ENCODE data around the gene ABR. TPM values are rescaled to one million over a fixed set of nuclear protein-coding genes. Genes with fewer than 3 reads are reported as not detected.
A peak's percentile ranks its signal among the peaks of the same experiment; 100 is the strongest.

Gene ABR
- total and polyA plus RNA-seq, 2 of the 8 experiments (the other 6 are each of a cell fraction or from before 2014, with no cell fraction given), result 44.8 to 47.2 TPM

- no peak overlapping the region for H4K5ac ChIP-seq (ENCODE audit: insufficient read length, low read depth, low read length)
- WGBS, 2 experiments (ENCODE audit: extremely low coverage in 1 of 2, insufficient coverage in 1 of 2, insufficient read length in 1 of 2, insufficient replicate concordance in 2 of 2, low coverage in 1 of 2, low lambda C conversion rate in 2 of 2, missing lambda C conversion rate in 1 of 2), result 84% methylated on average over 8 of the region's 8 CpGs; no CpG with 5 or more reads in 1 of the 2 experiments
- H4K91ac ChIP-seq (replicated peaks; ENCODE audit: insufficient read length, low read length), result no peak overlapping the region
- H4K8ac ChIP-seq (ENCODE audit: extremely low read depth, insufficient read depth, low read length), result 0 out of 2 replicates have a peak overlapping the region, but pooled peaks have one; percentile 17
- H4K20me1 ChIP-seq (replicated peaks in 1 of 2; ENCODE audit: control insufficient read depth in 1 of 2, insufficient read depth in 2 of 2, low read length in 2 of 2), result peaks cover 4 to 6% of the 10 kb centered on the region in 2 experiments
- FAIRE-seq, result no peak
- H2BK5ac ChIP-seq (ENCODE audit: low read depth, low read length), result no peak overlapping the region
- no peak overlapping the region for H3K14ac ChIP-seq (ENCODE audit: insufficient read length)
- H2BK12ac ChIP-seq (ENCODE audit: low read depth, low read length), result no peak overlapping the region
- ChIA-PET CTCF (ENCODE audit: partially characterized antibody) (interaction anchor here (0.9 to 3.9 kb wide), 5 partner anchors 9 to 77 kb away, joined by 3 to 20 read pairs (median 4); partner anchors contain the start of gene NXN), POLR2A (ENCODE audit: partially characterized antibody) (interaction anchor here (0.6 to 1.2 kb wide), 4 partner anchors 20 to 174 kb away, joined by 3 read pairs; no protein-coding TSS in a partner anchor)
- no peak overlapping the region for H3K4me3 ChIP-seq (ENCODE audit: extremely low read depth in 1 of 4, insufficient read depth in 2 of 4, low read depth in 3 of 4, low read length in 4 of 4)
- H3K56ac ChIP-seq (replicated peaks; ENCODE audit: insufficient read length, low read depth, low read length), result no peak overlapping the region
- no peak overlapping the region for H3K4me2 ChIP-seq (ENCODE audit: insufficient read depth in 1 of 2, low read depth in 2 of 2, low read length in 2 of 2)
- H3K23ac ChIP-seq (ENCODE audit: insufficient read length), result no peak overlapping the region
- no peaks in the 10 kb centered on the region for H3K27me3 ChIP-seq (replicated peaks in 1 of 4; ENCODE audit: control insufficient read depth in 3 of 4, extremely low read depth in 1 of 4, insufficient read depth in 3 of 4, low read length in 3 of 4)
- no peak for DNase-seq (ENCODE audit: low read depth in 1 of 2, low spot score in 2 of 2)
- H2BK120ac ChIP-seq (replicated peaks; ENCODE audit: low read depth, low read length), result no peak overlapping the region
- no peak overlapping the region for H2BK15ac ChIP-seq (ENCODE audit: low read length)
- no peaks in the 10 kb centered on the region for H3K36me3 ChIP-seq (ENCODE audit: control insufficient read depth in 2 of 4, insufficient read depth in 4 of 4, low read length in 3 of 4)
- no peak for TF ChIP-seq ATF3 (IDR thresholded peaks at IDR 0.05; ENCODE audit: insufficient read depth, low read depth, low read length)
- TF ChIP-seq EP300 (IDR thresholded peaks at IDR 0.05; ENCODE audit: borderline replicate concordance in 1 of 2, low read depth in 2 of 2, low read length in 2 of 2), result no peak
- no peak for TF ChIP-seq RBBP5 (IDR thresholded peaks at IDR 0.05; ENCODE audit: borderline replicate concordance, low read depth, low read length)
- TF ChIP-seq CHD2 (IDR thresholded peaks at IDR 0.05; ENCODE audit: low read length), result no peak
- TF ChIP-seq CBX8 (IDR thresholded peaks at IDR 0.05; ENCODE audit: borderline replicate concordance, low read depth, low read length), result no peak
- TF ChIP-seq CHD1 (IDR thresholded peaks at IDR 0.05; ENCODE audit: low read depth, low read length), result no peak
- no peak for TF ChIP-seq SIN3A (conservative IDR thresholded peaks at IDR 0.05 in 1 of 2, IDR thresholded peaks at IDR 0.05 in 1 of 2; ENCODE audit: low read depth in 1 of 2, low read length in 2 of 2)
- TF ChIP-seq POU5F1 (IDR thresholded peaks at IDR 0.05; ENCODE audit: low read depth, low read length), result no peak
- no peak for TF ChIP-seq SP2 (IDR thresholded peaks at IDR 0.05; ENCODE audit: low read length)
- no peak for TF ChIP-seq HDAC6 (IDR thresholded peaks at IDR 0.05; ENCODE audit: low read depth, low read length)
- no peaks in the 10 kb centered on the region for H3K23me2 ChIP-seq (ENCODE audit: low read depth, low read length)
- H3K79me2 ChIP-seq (ENCODE audit: control insufficient read depth in 1 of 2, insufficient read depth in 2 of 2, low read length in 2 of 2), result peaks cover 6 to 71% of the 10 kb centered on the region in 2 experiments
- H2AFZ ChIP-seq (ENCODE audit: low read length), result no peak overlapping the region
- no peak overlapping the region for H2AK5ac ChIP-seq (ENCODE audit: low read depth, low read length)
- no peak overlapping the region for H3K4ac ChIP-seq (replicated peaks; ENCODE audit: insufficient read length, low read depth, low read length)
- no peak overlapping the region for H3K27ac ChIP-seq (ENCODE audit: low read depth, low read length)
- no peak overlapping the region for H2BK20ac ChIP-seq (ENCODE audit: low read length)
- H3K9me3 ChIP-seq (ENCODE audit: insufficient read depth in 2 of 2, low read depth in 1 of 2, low read length in 1 of 2), result no peaks in the 10 kb centered on the region; a peak in 1 of 4 replicates
- peaks cover 14% of the 10 kb centered on the region for H3K79me1 ChIP-seq (ENCODE audit: low read depth, low read length)
- H3K9ac ChIP-seq (replicated peaks in 1 of 4; ENCODE audit: extremely low read depth in 1 of 4, low read depth in 3 of 4, low read length in 3 of 4), result no peak overlapping the region
- peaks cover 2 to 9% (median 5%) of the 10 kb centered on the region in 4 experiments; a peak in 6 of 7 replicates for H3K4me1 ChIP-seq (replicated peaks in 1 of 4; ENCODE audit: control insufficient read depth in 3 of 4, insufficient read depth in 4 of 4, low read length in 3 of 4)
- no peak overlapping the region for H3K18ac ChIP-seq (ENCODE audit: extremely low read depth, low read length)
These were observed 222.9 kb downstream of the ABR start for GRCh38 chr17:956905-957304.
